SK-N-SH (cell line): ENCODE results near the gene FAM120B. TPM values are rescaled to one million over a fixed set of nuclear protein-coding genes. Genes with fewer than 3 reads are reported as not detected.

ENCODE experiments used
- CTCF ChIA-PET: fragments of 300-600, 350-600 bp; formaldehyde crosslinking; extraction: SDS; loops from one replicate; lab custom pipeline; 2021; lab: Yijun Ruan, JAX
- POLR2A ChIA-PET: fragments of 350-600 bp; sonication (Branson Sonifier 250); formaldehyde crosslinking; extraction: SDS; loops from one replicate; lab custom pipeline; 2020; ENCODE audit warnings: antibody characterized with exemption, inconsistent platforms; lab: Yijun Ruan, JAX
- DNase-seq: peaks from one replicate; pipeline ENCODE4 v3.0.0; 2012
- H2AFZ ChIP-seq: fragments of 200-600 bp; sonication (generic); 2 replicates; pipeline ENCODE4 v1.8.1; 2016; ENCODE audit warnings: antibody characterized with exemption, mild to moderate bottlenecking, low read depth
- H3F3A ChIP-seq: fragments of 200-600 bp; sonication (generic); replicated peaks from 2 replicates; pipeline ENCODE3; 2016; ENCODE audit warnings: antibody characterized with exemption, mild to moderate bottlenecking; ENCODE audit not compliant: insufficient read depth
- H3K27ac ChIP-seq, 2 experiments: fragments of 200-500 bp in 1 of 2; fragments of 200-600 bp in 1 of 2; sonication (Bioruptor generic) in 1 of 2; sonication (generic), shearing (Covaris generic) in 1 of 2; 2 replicates each; pipeline versions ENCODE4 v1.5.1 to v1.6.1; 2014 to 2016; ENCODE audit warnings: low read depth in 2 of 2, inconsistent platforms in 1 of 2, low read length in 1 of 2, mild to moderate bottlenecking in 1 of 2, mixed read lengths in 1 of 2
- H3K27me3 ChIP-seq: fragments of 200-600 bp; sonication (generic), shearing (Covaris generic); 2 replicates; pipeline ENCODE4 v1.6.1; 2016; ENCODE audit warnings: mixed run types; ENCODE audit not compliant: insufficient read depth
- H3K36me3 ChIP-seq, 2 experiments: fragments of 200-500 bp in 1 of 2; fragments of 200-600 bp in 1 of 2; sonication (Bioruptor generic) in 1 of 2; sonication (generic) in 1 of 2; replicated peaks in 1 of 2; 2 replicates each; pipeline versions ENCODE3 to v1.5.1; 2014 to 2016; ENCODE audit warnings: low read length in 1 of 2, mild to moderate bottlenecking in 1 of 2; ENCODE audit not compliant: insufficient read depth in 2 of 2, control insufficient read depth in 1 of 2
- H3K4me1 ChIP-seq, 2 experiments: fragments of 200-500 bp in 1 of 2; fragments of 200-600 bp in 1 of 2; sonication (Bioruptor generic) in 1 of 2; sonication (generic), shearing (Covaris generic) in 1 of 2; 2 replicates each; pipeline versions ENCODE4 v1.5.1 to v1.6.1; 2014 to 2016; ENCODE audit warnings: low read depth in 1 of 2, low read length in 1 of 2, mixed run types in 1 of 2; ENCODE audit not compliant: insufficient read depth in 2 of 2, control insufficient read depth in 1 of 2
- H3K4me2 ChIP-seq: fragments of 200-600 bp; sonication (generic), shearing (Covaris generic); 2 replicates; pipeline ENCODE4 v1.6.1; 2017; ENCODE audit warnings: mixed run types
- H3K4me3 ChIP-seq, 2 experiments: fragments of 200-500 bp in 1 of 2; fragments of 200-600 bp in 1 of 2; sonication (Bioruptor generic) in 1 of 2; sonication (generic), shearing (Covaris generic) in 1 of 2; 2 replicates each; pipeline versions ENCODE4 v1.5.1 to v1.8.1; 2014 to 2016; ENCODE audit warnings: low read depth in 2 of 2, inconsistent platforms in 1 of 2, low read length in 1 of 2, mild to moderate bottlenecking in 1 of 2, mixed read lengths in 1 of 2, moderate library complexity in 1 of 2
- H3K79me2 ChIP-seq: fragments of 200-600 bp; sonication (generic); 2 replicates; pipeline ENCODE4 v1.8.1; 2017; ENCODE audit warnings: mild to moderate bottlenecking; ENCODE audit not compliant: insufficient read depth
- H3K9ac ChIP-seq: fragments of 200-600 bp; sonication (generic); 2 replicates; pipeline ENCODE4 v1.6.1; 2017; ENCODE audit warnings: mixed run types
- H3K9me2 ChIP-seq: fragments of 200-600 bp; sonication (generic); 2 replicates; pipeline ENCODE4 v1.6.1; 2017; ENCODE audit warnings: mixed run types
- H3K9me3 ChIP-seq: fragments of 200-600 bp; sonication (generic); 2 replicates; pipeline ENCODE4 v1.6.1; 2017; ENCODE audit warnings: mixed run types, mild to moderate bottlenecking, moderate library complexity
- H4K20me1 ChIP-seq: fragments of 200-600 bp; sonication (generic); 2 replicates; pipeline ENCODE4 v1.6.1; 2017; ENCODE audit warnings: mild to moderate bottlenecking, mixed run types; ENCODE audit not compliant: insufficient read depth
- ELF1 ChIP-seq: IDR thresholded peaks from 2 replicates; pipeline ENCODE4 v1.4.0; 2012
- FOSL2 ChIP-seq: IDR thresholded peaks from 2 replicates; pipeline ENCODE4 v1.4.0; 2012; ENCODE audit warnings: low read depth, mild to moderate bottlenecking, moderate library complexity, borderline replicate concordance
- FOXM1 ChIP-seq: IDR thresholded peaks from 2 replicates; pipeline ENCODE4 v1.4.0; 2012; ENCODE audit warnings: low read depth, mild to moderate bottlenecking
- MXI1 ChIP-seq: IDR thresholded peaks from 2 replicates; pipeline ENCODE4 v1.6.1; 2012; ENCODE audit warnings: mild to moderate bottlenecking, low read depth, low read length, improper control_type of control experiment
- NFIC ChIP-seq: IDR thresholded peaks from 2 replicates; pipeline ENCODE4 v1.4.0; 2012; ENCODE audit warnings: borderline replicate concordance
- NRF1 ChIP-seq: IDR thresholded peaks from 2 replicates; pipeline ENCODE4 v1.6.1; 2012; ENCODE audit warnings: low read depth, mild to moderate bottlenecking, low read length
- RXRA ChIP-seq: IDR thresholded peaks from 2 replicates; pipeline ENCODE4 v1.4.0; 2012; ENCODE audit warnings: low read depth, mild to moderate bottlenecking, borderline replicate concordance
- TAF1 ChIP-seq: IDR thresholded peaks from 2 replicates; pipeline ENCODE4 v1.6.1; 2012; ENCODE audit warnings: low read depth, mild to moderate bottlenecking, low read length, moderate library complexity, borderline replicate concordance
- TCF12 ChIP-seq: IDR thresholded peaks from 2 replicates; pipeline ENCODE4 v1.4.0; 2012
- YY1 ChIP-seq: IDR thresholded peaks from 2 replicates; pipeline ENCODE4 v1.4.0; 2012; ENCODE audit warnings: low read depth, mild to moderate bottlenecking
- WGBS: methylation state at CpG from one replicate; pipeline ENCODE4 v1.1.6; 2017; ENCODE audit warnings: low lambda C conversion rate; 5-methylcytosine and 5-hydroxymethylcytosine counted together
- polyA plus RNA-seq, 3 experiments: library from polyadenylated mRNA; depleted of rRNA; stranded (reverse); fragments of >200 nt; gene quantifications; 2 replicates each; pipeline ENCODE4 v1.2.3, GENCODE V29; 2012
- TF ChIP-seq, protein P1 (sequence below): IDR thresholded peaks from 2 replicates; pipeline ENCODE4 v1.4.0; 2012; ENCODE audit warnings: low read depth, borderline replicate concordance
- TF ChIP-seq, protein P2 (sequence below): fragments of 200-600 bp; sonication (generic); IDR thresholded peaks from 2 replicates; pipeline ENCODE4 v1.6.1; 2017; ENCODE audit warnings: antibody characterized with exemption, mild to moderate bottlenecking, moderate library complexity
- TF ChIP-seq, protein P3 (sequence below): fragments of 150-350 bp; IDR thresholded peaks from 2 replicates; pipeline ENCODE4 v1.6.1; 2017; ENCODE audit warnings: antibody characterized with exemption, low read length, low read depth, borderline replicate concordance
- TF ChIP-seq, protein P4 (sequence below): IDR thresholded peaks from 2 replicates; pipeline ENCODE4 v1.6.1; 2012; ENCODE audit warnings: mild to moderate bottlenecking, low read depth, low read length, moderate library complexity

The FAM120B gene
- polyA plus RNA-seq, 1 of the 3 experiments (the other 2 are of a cell fraction) = 7.7 TPM

DNA sequence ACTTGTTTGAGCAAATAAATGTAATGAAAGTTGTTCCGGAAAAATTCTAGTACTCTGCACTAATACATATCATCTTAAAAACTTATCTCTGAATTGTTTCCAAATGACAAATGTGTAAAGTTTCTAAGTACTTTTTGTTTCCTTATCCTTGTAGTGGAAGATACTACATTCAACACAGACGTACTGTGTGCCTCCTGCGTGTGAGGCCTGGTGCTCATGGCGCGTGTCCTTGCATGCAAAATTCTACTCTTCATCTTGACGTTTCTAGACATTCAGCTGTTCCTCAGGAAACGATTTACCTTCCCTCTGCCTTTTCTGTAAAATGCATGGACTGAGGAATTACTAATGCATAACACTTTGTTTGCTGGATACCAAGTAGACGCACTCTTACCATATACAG is 27.1 kb upstream of the FAM120B start:
- TF ChIP-seq MXI1 = no peak
- no peak for TF ChIP-seq YY1
- TF ChIP-seq NFIC = no peak
- TF ChIP-seq TAF1 = no peak
- TF ChIP-seq, protein P1, sequence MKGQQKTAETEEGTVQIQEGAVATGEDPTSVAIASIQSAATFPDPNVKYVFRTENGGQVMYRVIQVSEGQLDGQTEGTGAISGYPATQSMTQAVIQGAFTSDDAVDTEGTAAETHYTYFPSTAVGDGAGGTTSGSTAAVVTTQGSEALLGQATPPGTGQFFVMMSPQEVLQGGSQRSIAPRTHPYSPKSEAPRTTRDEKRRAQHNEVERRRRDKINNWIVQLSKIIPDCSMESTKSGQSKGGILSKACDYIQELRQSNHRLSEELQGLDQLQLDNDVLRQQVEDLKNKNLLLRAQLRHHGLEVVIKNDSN = no peak
- no peak for TF ChIP-seq NRF1
- TF ChIP-seq RXRA = no peak
- no peak for TF ChIP-seq FOSL2
- no peak for TF ChIP-seq FOXM1
- no peak for TF ChIP-seq TCF12
- TF ChIP-seq, protein P2, sequence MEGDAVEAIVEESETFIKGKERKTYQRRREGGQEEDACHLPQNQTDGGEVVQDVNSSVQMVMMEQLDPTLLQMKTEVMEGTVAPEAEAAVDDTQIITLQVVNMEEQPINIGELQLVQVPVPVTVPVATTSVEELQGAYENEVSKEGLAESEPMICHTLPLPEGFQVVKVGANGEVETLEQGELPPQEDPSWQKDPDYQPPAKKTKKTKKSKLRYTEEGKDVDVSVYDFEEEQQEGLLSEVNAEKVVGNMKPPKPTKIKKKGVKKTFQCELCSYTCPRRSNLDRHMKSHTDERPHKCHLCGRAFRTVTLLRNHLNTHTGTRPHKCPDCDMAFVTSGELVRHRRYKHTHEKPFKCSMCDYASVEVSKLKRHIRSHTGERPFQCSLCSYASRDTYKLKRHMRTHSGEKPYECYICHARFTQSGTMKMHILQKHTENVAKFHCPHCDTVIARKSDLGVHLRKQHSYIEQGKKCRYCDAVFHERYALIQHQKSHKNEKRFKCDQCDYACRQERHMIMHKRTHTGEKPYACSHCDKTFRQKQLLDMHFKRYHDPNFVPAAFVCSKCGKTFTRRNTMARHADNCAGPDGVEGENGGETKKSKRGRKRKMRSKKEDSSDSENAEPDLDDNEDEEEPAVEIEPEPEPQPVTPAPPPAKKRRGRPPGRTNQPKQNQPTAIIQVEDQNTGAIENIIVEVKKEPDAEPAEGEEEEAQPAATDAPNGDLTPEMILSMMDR = no peak
- TF ChIP-seq ELF1 = no peak
- TF ChIP-seq, protein P3, sequence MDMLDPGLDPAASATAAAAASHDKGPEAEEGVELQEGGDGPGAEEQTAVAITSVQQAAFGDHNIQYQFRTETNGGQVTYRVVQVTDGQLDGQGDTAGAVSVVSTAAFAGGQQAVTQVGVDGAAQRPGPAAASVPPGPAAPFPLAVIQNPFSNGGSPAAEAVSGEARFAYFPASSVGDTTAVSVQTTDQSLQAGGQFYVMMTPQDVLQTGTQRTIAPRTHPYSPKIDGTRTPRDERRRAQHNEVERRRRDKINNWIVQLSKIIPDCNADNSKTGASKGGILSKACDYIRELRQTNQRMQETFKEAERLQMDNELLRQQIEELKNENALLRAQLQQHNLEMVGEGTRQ = no peak
- TF ChIP-seq, protein P4, sequence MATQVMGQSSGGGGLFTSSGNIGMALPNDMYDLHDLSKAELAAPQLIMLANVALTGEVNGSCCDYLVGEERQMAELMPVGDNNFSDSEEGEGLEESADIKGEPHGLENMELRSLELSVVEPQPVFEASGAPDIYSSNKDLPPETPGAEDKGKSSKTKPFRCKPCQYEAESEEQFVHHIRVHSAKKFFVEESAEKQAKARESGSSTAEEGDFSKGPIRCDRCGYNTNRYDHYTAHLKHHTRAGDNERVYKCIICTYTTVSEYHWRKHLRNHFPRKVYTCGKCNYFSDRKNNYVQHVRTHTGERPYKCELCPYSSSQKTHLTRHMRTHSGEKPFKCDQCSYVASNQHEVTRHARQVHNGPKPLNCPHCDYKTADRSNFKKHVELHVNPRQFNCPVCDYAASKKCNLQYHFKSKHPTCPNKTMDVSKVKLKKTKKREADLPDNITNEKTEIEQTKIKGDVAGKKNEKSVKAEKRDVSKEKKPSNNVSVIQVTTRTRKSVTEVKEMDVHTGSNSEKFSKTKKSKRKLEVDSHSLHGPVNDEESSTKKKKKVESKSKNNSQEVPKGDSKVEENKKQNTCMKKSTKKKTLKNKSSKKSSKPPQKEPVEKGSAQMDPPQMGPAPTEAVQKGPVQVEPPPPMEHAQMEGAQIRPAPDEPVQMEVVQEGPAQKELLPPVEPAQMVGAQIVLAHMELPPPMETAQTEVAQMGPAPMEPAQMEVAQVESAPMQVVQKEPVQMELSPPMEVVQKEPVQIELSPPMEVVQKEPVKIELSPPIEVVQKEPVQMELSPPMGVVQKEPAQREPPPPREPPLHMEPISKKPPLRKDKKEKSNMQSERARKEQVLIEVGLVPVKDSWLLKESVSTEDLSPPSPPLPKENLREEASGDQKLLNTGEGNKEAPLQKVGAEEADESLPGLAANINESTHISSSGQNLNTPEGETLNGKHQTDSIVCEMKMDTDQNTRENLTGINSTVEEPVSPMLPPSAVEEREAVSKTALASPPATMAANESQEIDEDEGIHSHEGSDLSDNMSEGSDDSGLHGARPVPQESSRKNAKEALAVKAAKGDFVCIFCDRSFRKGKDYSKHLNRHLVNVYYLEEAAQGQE = no peak
- no peaks in the 10 kb centered on the region for H3K79me2 ChIP-seq
- no peaks in the 10 kb centered on the region for H4K20me1 ChIP-seq
- H3K9me3 ChIP-seq = no peaks in the 10 kb centered on the region
- no peaks in the 10 kb centered on the region for H3K9me2 ChIP-seq
- H3K9ac ChIP-seq = no peak overlapping the region
- H3K27ac ChIP-seq = no peak overlapping the region
- H3K4me2 ChIP-seq = no peak overlapping the region
- H2AFZ ChIP-seq = no peak overlapping the region
- no peaks in the 10 kb centered on the region; the same call in 1 of the 2 replicates for H3K27me3 ChIP-seq
- H3K36me3 ChIP-seq = no peaks in the 10 kb centered on the region
- H3K4me1 ChIP-seq = no peaks in the 10 kb centered on the region
- CTCF ChIA-PET = interaction anchor here (0.8 to 1.8 kb wide), 2 partner anchors 15 to 329 kb away, joined by 4 read pairs; no protein-coding TSS in a partner anchor
- POLR2A ChIA-PET = no interaction called here
- no peak overlapping the region for H3K4me3 ChIP-seq
- 86% methylated on average over 8 of the region's 8 CpGs for WGBS
- H3F3A ChIP-seq = no peaks in the 10 kb centered on the region
- DNase-seq = no peak
